Measurements from ENCODE around the gene KCNT2. TPM values are rescaled to one million over a fixed set of nuclear protein-coding genes. Genes with fewer than 3 reads are reported as not detected.

The KCNT2 gene
- polyA plus RNA-seq, 1 of the 3 experiments (the other 2 are of a cell fraction): 0.56 TPM

- TF ChIP-seq, protein P1, sequence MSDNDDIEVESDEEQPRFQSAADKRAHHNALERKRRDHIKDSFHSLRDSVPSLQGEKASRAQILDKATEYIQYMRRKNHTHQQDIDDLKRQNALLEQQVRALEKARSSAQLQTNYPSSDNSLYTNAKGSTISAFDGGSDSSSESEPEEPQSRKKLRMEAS (IDR thresholded peaks at IDR 0.05; ENCODE audit: low read depth): no peak
- TF ChIP-seq RAD21 (IDR thresholded peaks at IDR 0.05; ENCODE audit: low read length): no peak
- no peak for TF ChIP-seq RFX5 (IDR thresholded peaks at IDR 0.05; ENCODE audit: low read length)
- TF ChIP-seq TCF12 (IDR thresholded peaks at IDR 0.05): no peak
- TF ChIP-seq MEF2A (IDR thresholded peaks at IDR 0.05; ENCODE audit: borderline replicate concordance, low read depth): no peak
- TF ChIP-seq TEAD4 (IDR thresholded peaks at IDR 0.05; ENCODE audit: borderline replicate concordance, insufficient read depth): no peak
These were observed 148.9 kb downstream of the KCNT2 start (continued) for GRCh38 chr1:196459383-196459782.

DNA sequence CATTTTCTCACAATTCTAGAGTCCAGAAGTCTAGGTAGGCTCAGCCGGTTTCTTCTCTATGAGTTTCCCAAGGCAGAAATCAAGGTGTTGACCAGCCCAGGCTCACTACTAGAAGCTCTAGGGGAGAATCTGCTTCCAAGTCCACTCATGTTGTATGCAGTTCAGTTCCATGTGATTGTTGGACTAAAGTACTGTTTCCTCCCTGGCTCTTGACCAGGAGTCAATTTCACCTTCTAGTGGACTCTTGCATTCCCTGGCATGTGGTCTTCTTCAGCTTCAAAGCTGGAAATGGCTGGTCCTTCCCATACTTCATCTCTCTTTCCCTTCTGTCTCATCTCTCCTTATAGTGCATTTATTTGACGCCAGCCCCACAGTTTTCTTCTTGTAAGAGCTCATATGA lies 153.4 kb downstream of the KCNT2 start:
- no peak for TF ChIP-seq NRF1 (IDR thresholded peaks at IDR 0.05; ENCODE audit: low read depth, low read length)
- TF ChIP-seq SIN3A (IDR thresholded peaks at IDR 0.05; ENCODE audit: borderline replicate concordance, low read depth, low read length): no peak
- TF ChIP-seq ZBTB33 (IDR thresholded peaks at IDR 0.05; ENCODE audit: borderline replicate concordance, low read depth): no peak
- TF ChIP-seq POLR2AphosphoS5 (IDR thresholded peaks at IDR 0.05; ENCODE audit: low read depth, low read length): no peak
- no peak for TF ChIP-seq IRF3 (IDR thresholded peaks at IDR 0.05; ENCODE audit: low read depth, low read length)
- no peak for TF ChIP-seq EZH2phosphoT487 (IDR thresholded peaks at IDR 0.05; ENCODE audit: borderline replicate concordance, low read depth)
- TF ChIP-seq CTCF (IDR thresholded peaks at IDR 0.05): no peak
- no peak for TF ChIP-seq SMC3 (IDR thresholded peaks at IDR 0.05; ENCODE audit: low read depth, low read length)
- TF ChIP-seq RFX5 (IDR thresholded peaks at IDR 0.05; ENCODE audit: low read length): no peak
- TF ChIP-seq TEAD4 (IDR thresholded peaks at IDR 0.05; ENCODE audit: borderline replicate concordance, insufficient read depth): no peak
- Histone ChIP-seq H3K4me2 (no peak overlapping the region), H3K9me2 (no peaks in the 10 kb centered on the region), H3K36me3 (replicated peaks in 1 of 2; ENCODE audit: control insufficient read depth in 1 of 2, insufficient read depth in 2 of 2, low read length in 1 of 2) (no peaks in the 10 kb centered on the region), H3F3A (replicated peaks; ENCODE audit: insufficient read depth) (no peaks in the 10 kb centered on the region), H3K27me3 (ENCODE audit: insufficient read depth) (no peaks in the 10 kb centered on the region), H3K4me1 (ENCODE audit: control insufficient read depth in 1 of 2, insufficient read depth in 2 of 2, low read depth in 1 of 2, low read length in 1 of 2) (no peaks in the 10 kb centered on the region), H3K27ac (ENCODE audit: low read depth in 2 of 2, low read length in 1 of 2) (no peak overlapping the region), H3K4me3 (ENCODE audit: low read depth in 2 of 2, low read length in 1 of 2) (no peak overlapping the region), H2AFZ (ENCODE audit: low read depth) (no peak overlapping the region), H3K79me2 (ENCODE audit: insufficient read depth) (no peaks in the 10 kb centered on the region), H4K20me1 (ENCODE audit: insufficient read depth) (no peaks in the 10 kb centered on the region), H3K9ac (no peak overlapping the region), H3K9me3 (no peaks in the 10 kb centered on the region)
- WGBS (ENCODE audit: low lambda C conversion rate): 96% methylated on average over 2 of the region's 2 CpGs
- CTCF ChIA-PET: no interaction called here
- POLR2A ChIA-PET: no interaction called here
- DNase-seq: no peak
